ENCODE results near the gene PPM1B. TPM values are rescaled to one million over a fixed set of nuclear protein-coding genes. Genes with fewer than 3 reads are reported as not detected.

The PPM1B gene
- total and polyA plus RNA-seq, 2 donors (not counting 3 experiments of a cell fraction or from before 2014, with no cell fraction given), result 8.0 to 24.1 TPM

DNA sequence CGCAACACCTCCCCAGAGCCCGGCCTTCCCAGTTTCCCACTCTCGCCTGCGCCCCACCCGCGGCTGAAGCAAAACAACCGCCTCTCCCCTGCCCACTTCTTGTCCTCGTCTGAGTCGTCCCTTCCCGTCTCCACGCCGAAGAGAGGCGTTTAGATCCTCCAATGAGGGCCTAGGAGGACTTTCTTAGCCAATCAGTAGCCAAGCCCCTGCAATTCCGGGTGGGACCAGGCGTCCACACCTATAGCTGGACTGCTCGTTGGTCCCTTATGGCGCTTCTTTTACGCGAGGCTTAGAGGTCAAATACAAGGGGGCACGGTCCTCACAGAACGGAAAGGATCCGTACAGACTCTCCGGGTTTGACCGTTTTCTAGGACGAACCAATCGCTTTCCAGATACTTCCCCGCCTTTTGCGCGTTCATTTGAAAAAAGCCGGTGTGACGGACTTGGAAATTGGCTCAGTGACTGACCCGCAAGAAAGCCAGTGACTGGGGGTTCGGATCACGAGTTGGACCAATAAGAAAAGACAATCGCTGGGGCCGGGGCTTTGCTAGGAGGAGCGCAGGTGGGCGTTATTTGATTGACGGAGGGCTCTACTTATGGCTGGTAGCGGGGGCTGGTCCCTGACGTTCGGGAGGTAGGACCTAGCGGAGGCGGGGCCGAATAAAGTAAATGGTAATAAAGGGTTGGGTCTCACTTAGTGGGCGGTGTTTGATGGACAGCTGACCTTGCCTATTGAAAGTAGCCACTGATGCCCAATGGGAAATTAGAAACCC lies 581 bp upstream of the PPM1B start:
- Histone ChIP-seq H3K9me3 (replicated peaks; ENCODE audit: control insufficient read depth, insufficient read depth, low read length) (no peaks in the 10 kb centered on the region), H3K4me2 (ENCODE audit: insufficient read depth, low read length) (peak overlapping the region; percentile 71), H2AFZ (ENCODE audit: low read depth, low read length) (peak overlapping the region; percentile 86), H3K9me1 (replicated peaks; ENCODE audit: control insufficient read depth, extremely low read depth, insufficient read depth, low read length) (no peaks in the 10 kb centered on the region), H3K36me3 (ENCODE audit: control insufficient read depth in 2 of 2, extremely low read depth in 1 of 2, insufficient read depth in 2 of 2, low read length in 2 of 2) (no peaks in the 10 kb centered on the region), H3K4me3 (replicated peaks in 1 of 3; ENCODE audit: insufficient read depth in 1 of 3, low read depth in 1 of 3, low read length in 3 of 3) (peak overlapping the region; percentile 38 to 82 (median 71)), H3K4me1 (ENCODE audit: control insufficient read depth, extremely low read depth, insufficient read depth, low read length) (peaks cover 15% of the 10 kb centered on the region), H4K20me1 (replicated peaks; ENCODE audit: control insufficient read depth, extremely low read depth, insufficient read depth, low read length) (no peaks in the 10 kb centered on the region), H3K27ac (ENCODE audit: insufficient read depth, low read depth, low read length) (peak overlapping the region; percentile 97), H3K9ac (replicated peaks; ENCODE audit: extremely low read depth, insufficient read depth, low read length) (peak overlapping the region; percentile 97), H3K27me3 (ENCODE audit: control insufficient read depth in 2 of 2, insufficient read depth in 2 of 2, low read length in 2 of 2) (peaks cover 0 to 5% of the 10 kb centered on the region in 2 experiments), H3K79me2 (ENCODE audit: control insufficient read depth, insufficient read depth, low read length) (peaks cover 37% of the 10 kb centered on the region)
- DNase-seq (ENCODE audit: low read depth, low spot score) (peak; percentile 100), FAIRE-seq (peak; percentile 100)
- ChIA-PET POLR2A (interaction anchor here (0.5 to 0.9 kb wide), 3 partner anchors 24 to 217 kb away, joined by 3 to 14 read pairs (median 3); no protein-coding TSS in a partner anchor), CTCF (interaction anchor here (1.1 to 1.7 kb wide), 4 partner anchors 13 to 168 kb away, joined by 3 to 4 read pairs (median 4); no protein-coding TSS in a partner anchor)
- intact Hi-C loops (cut with micrococcal nuclease) (loop anchor here (1.0 to 2.0 kb wide), 6 partner anchors 65 to 785 kb away; partner anchors contain the start of genes CAMKMT and PREPL), dilution Hi-C loops (cut with MboI; ENCODE audit: extremely low pct_ligation_motif_present, low sequenced_read_pairs) (no loop called here)
- BruUV-seq (replicated peaks), result no TSS peak
- TF ChIP-seq, protein P1, sequence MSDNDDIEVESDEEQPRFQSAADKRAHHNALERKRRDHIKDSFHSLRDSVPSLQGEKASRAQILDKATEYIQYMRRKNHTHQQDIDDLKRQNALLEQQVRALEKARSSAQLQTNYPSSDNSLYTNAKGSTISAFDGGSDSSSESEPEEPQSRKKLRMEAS (IDR thresholded peaks at IDR 0.05; ENCODE audit: insufficient read depth, insufficient read length), result peak; percentile 68
- TF ChIP-seq GATA2 (IDR thresholded peaks at IDR 0.05; ENCODE audit: insufficient read depth, insufficient read length, low read depth, low read length), result no peak

DNA sequence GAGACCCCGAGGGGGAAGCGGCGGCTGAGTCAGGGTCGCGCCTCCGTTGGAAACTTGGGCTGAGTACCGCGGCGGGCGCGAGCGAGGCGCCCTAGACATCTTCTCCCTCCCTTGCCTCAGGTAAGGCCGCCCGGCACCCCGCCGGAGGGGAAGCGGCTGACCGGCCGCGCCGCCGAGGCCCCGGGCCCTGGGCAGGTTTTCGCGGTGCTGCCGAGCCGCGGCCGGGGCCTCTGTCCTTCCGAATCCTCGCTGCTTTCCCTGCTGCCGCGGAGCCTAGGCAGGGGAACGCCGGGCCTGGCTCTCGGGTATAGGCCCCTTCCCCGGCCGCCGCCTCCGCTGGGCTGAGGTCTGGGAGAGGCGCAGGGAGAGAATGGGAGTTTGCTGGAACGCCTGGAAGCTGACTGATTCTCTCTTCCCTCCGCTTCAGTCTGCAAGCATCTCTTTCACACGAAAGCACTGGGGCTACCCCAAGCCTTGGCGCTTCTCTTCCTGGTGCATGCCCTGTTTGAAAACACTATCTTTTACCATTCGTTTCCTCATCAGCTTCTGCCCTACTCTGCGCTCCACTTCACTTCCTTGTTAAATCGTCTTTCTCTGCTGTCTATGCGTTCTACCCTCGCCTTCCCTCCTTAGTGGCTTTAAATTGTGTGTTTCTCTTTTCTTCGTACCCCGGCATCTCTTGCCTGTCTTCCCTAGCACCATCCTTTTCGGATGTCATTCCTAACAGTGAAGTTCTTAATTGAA lies 652 bp downstream of the PPM1B start:
- intact Hi-C loops (cut with micrococcal nuclease), result loop anchor here (2.0 kb wide), 3 partner anchors 75 to 783 kb away; no protein-coding TSS in a partner anchor
- Histone ChIP-seq H3K4me1 (ENCODE audit: control insufficient read depth, extremely low read depth, insufficient read depth, low read length) (peaks cover 15% of the 10 kb centered on the region), H3K9me3 (replicated peaks; ENCODE audit: control insufficient read depth, insufficient read depth, low read length) (no peaks in the 10 kb centered on the region), H3K4me3 (replicated peaks in 1 of 3; ENCODE audit: insufficient read depth in 1 of 3, low read depth in 1 of 3, low read length in 3 of 3) (peak overlapping the region; percentile 59 to 96 (median 86)), H3K27me3 (ENCODE audit: control insufficient read depth in 2 of 2, insufficient read depth in 2 of 2, low read length in 2 of 2) (peaks cover 0 to 5% of the 10 kb centered on the region in 2 experiments), H3K4me2 (ENCODE audit: insufficient read depth, low read length) (peak overlapping the region; percentile 99), H3K27ac (ENCODE audit: insufficient read depth, low read depth, low read length) (peak overlapping the region; percentile 56), H3K36me3 (ENCODE audit: control insufficient read depth in 2 of 2, extremely low read depth in 1 of 2, insufficient read depth in 2 of 2, low read length in 2 of 2) (no peaks in the 10 kb centered on the region), H3K79me2 (ENCODE audit: control insufficient read depth, insufficient read depth, low read length) (peaks cover 44% of the 10 kb centered on the region), H3K9ac (replicated peaks; ENCODE audit: extremely low read depth, insufficient read depth, low read length) (peak overlapping the region; percentile 90), H3K9me1 (replicated peaks; ENCODE audit: control insufficient read depth, extremely low read depth, insufficient read depth, low read length) (no peaks in the 10 kb centered on the region), H4K20me1 (replicated peaks; ENCODE audit: control insufficient read depth, extremely low read depth, insufficient read depth, low read length) (peaks cover 2% of the 10 kb centered on the region), H2AFZ (ENCODE audit: low read depth, low read length) (peak overlapping the region; percentile 77)
- ChIA-PET POLR2A (interaction anchor here (0.9 kb wide), 1 partner anchor 44 kb away, joined by 3 read pairs; no protein-coding TSS in a partner anchor), CTCF (interaction anchor here (1.6 to 2.5 kb wide), 4 partner anchors 12 to 125 kb away, joined by 3 to 9 read pairs (median 4); no protein-coding TSS in a partner anchor)
- TF ChIP-seq JUN (IDR thresholded peaks at IDR 0.05; ENCODE audit: borderline replicate concordance, insufficient read depth, insufficient read length, low read depth), result no peak
- TF ChIP-seq MYC (IDR thresholded peaks at IDR 0.05; ENCODE audit: low read depth, low read length), result no peak
- no peak for TF ChIP-seq EZH2 (IDR thresholded peaks at IDR 0.05; ENCODE audit: borderline replicate concordance, low read depth, low read length, severe bottlenecking)
- TF ChIP-seq CTCF (IDR thresholded peaks at IDR 0.05; ENCODE audit: extremely low read depth in 1 of 2, insufficient read depth in 1 of 2, low read depth in 1 of 2, low read length in 2 of 2), result no peak
- TF ChIP-seq, protein P1 (IDR thresholded peaks at IDR 0.05; ENCODE audit: insufficient read depth, insufficient read length), result no peak
- no peak for TF ChIP-seq FOS (IDR thresholded peaks at IDR 0.05; ENCODE audit: borderline replicate concordance, insufficient read depth, low read length)
- TF ChIP-seq POLR2A (IDR thresholded peaks at IDR 0.05; ENCODE audit: low read depth, low read length), result no peak
- TF ChIP-seq POLR2AphosphoS5 (IDR thresholded peaks at IDR 0.05; ENCODE audit: insufficient read depth, low read depth, low read length), result no peak
- no peak for TF ChIP-seq GATA2 (IDR thresholded peaks at IDR 0.05; ENCODE audit: insufficient read depth, insufficient read length, low read depth, low read length)
- DNase-seq (ENCODE audit: low read depth, low spot score) (peak; percentile 68), FAIRE-seq (peak; percentile 38)
- dilution Hi-C loops (cut with MboI; ENCODE audit: extremely low pct_ligation_motif_present, low sequenced_read_pairs), result no loop called here
- no TSS peak for BruUV-seq (replicated peaks)

Measured in endothelial cell of umbilical vein (primary cell).